Ascending aorta (tissue), 2 donors: Measurements from ENCODE around the gene RBMS2. TPM values are rescaled to one million over a fixed set of nuclear protein-coding genes. Genes with fewer than 3 reads are reported as not detected.
"Not testable (repeated sequence)": the region's sequence is repeated elsewhere in the genome, so short reads cannot be mapped to it uniquely, and the experiment has no call there.

Source experiments
- DNase-seq, 2 donors: peaks; one replicate each; pipeline ENCODE4 v3.0.0-alpha.2; 2019; ENCODE audit warnings: low spot score in 2 of 2
- H3K27ac ChIP-seq, 2 donors: fragments of 200-600 bp; sonication (generic); one replicate each; pipeline ENCODE4 v1.5.1; 2016 to 2017; ENCODE audit warnings: mild to moderate bottlenecking in 1 of 2
- H3K27me3 ChIP-seq: fragments of 200-600 bp; sonication (generic); one replicate; pipeline ENCODE4 v1.5.1; 2017
- H3K36me3 ChIP-seq, 2 donors: fragments of 200-600 bp; sonication (generic); one replicate each; pipeline ENCODE4 v1.5.1; 2016
- H3K4me1 ChIP-seq, 2 donors: fragments of 200-600 bp; sonication (generic); one replicate each; pipeline ENCODE4 v1.5.1; 2016 to 2017; ENCODE audit warnings: mild to moderate bottlenecking in 1 of 2
- H3K4me3 ChIP-seq, 2 donors: fragments of 200-600 bp; sonication (generic); one replicate each; pipeline ENCODE4 v1.5.1; 2016 to 2017; ENCODE audit warnings: mild to moderate bottlenecking in 1 of 2
- H3K9me3 ChIP-seq, 2 donors: fragments of 200-600 bp; sonication (generic); one replicate each; pipeline ENCODE4 v1.5.1; 2016
- CTCF ChIP-seq, 3 experiments: fragments of 200-600 bp in 2 of 3; fragments of 450-650 bp in 1 of 3; sonication (generic) in 2 of 3; IDR thresholded peaks; one replicate each; pipeline ENCODE4 v1.5.1; 2016 to 2019; ENCODE audit warnings: antibody characterized with exemption in 3 of 3, mild to moderate bottlenecking in 1 of 3, moderate library complexity in 1 of 3
- intact Hi-C: fragments of 100-400 bp; cut with DNase I; formaldehyde crosslinking; loops from one replicate; pipeline ENCODE4 v1.15.1; 2023
- total RNA-seq: library from RNA; depleted of rRNA; stranded (reverse); fragments of >200 nt; gene quantifications from one replicate; pipeline ENCODE4 v1.1.0, GENCODE V29; 2016

Gene RBMS2
- total RNA-seq, 1 donor from 2014 or later = 21.3 TPM

- Histone ChIP-seq H3K9me3 (no peaks in the 10 kb centered on the region), H3K36me3 (no peaks in the 10 kb centered on the region), H3K27me3 (no peaks in the 10 kb centered on the region), H3K4me3 (no peak overlapping the region), H3K4me1 (peaks cover 3% of the 10 kb centered on the region in 2 donors), H3K27ac (no peak overlapping the region)
- intact Hi-C loops = no loop called here
- no peak for TF ChIP-seq CTCF (IDR thresholded peaks at IDR 0.05)
- DNase-seq = no peak
These were observed 31.3 kb upstream of the RBMS2 start for GRCh38 chr12:56490360-56490759.

- H3K4me1 ChIP-seq, H3K27me3 ChIP-seq, DNase-seq, intact Hi-C loops, H3K9me3 ChIP-seq, H3K4me3 ChIP-seq, H3K27ac ChIP-seq, H3K36me3 ChIP-seq: not testable (repeated sequence)
These were observed 28.1 kb upstream of the RBMS2 start for GRCh38 chr12:56493409-56494105.

GRCh38 chr12:56494106-56494415, 27.6 kb upstream of the RBMS2 start:
- H3K27me3 ChIP-seq, DNase-seq, H3K27ac ChIP-seq, H3K4me3 ChIP-seq, H3K36me3 ChIP-seq, H3K9me3 ChIP-seq, H3K4me1 ChIP-seq, intact Hi-C loops: not testable (repeated sequence)

- H3K4me1 ChIP-seq, H3K27ac ChIP-seq, intact Hi-C loops, H3K4me3 ChIP-seq, DNase-seq, H3K27me3 ChIP-seq, H3K9me3 ChIP-seq, H3K36me3 ChIP-seq: not testable (repeated sequence)
These were observed 27.1 kb upstream of the RBMS2 start for GRCh38 chr12:56494481-56494880.

GRCh38 chr12:56496704-56497103, 24.9 kb upstream of the RBMS2 start:
- intact Hi-C loops, H3K27me3 ChIP-seq, H3K9me3 ChIP-seq, H3K36me3 ChIP-seq, H3K27ac ChIP-seq, H3K4me3 ChIP-seq, H3K4me1 ChIP-seq: not testable (repeated sequence)
- TF ChIP-seq CTCF (IDR thresholded peaks at IDR 0.05) = peak in 2 of 3 experiments; percentile 50 to 51
- peak in 1 of 2 donors; percentile 82 for DNase-seq

- intact Hi-C loops, H3K4me1 ChIP-seq, H3K4me3 ChIP-seq, H3K9me3 ChIP-seq, H3K36me3 ChIP-seq, H3K27me3 ChIP-seq, DNase-seq, H3K27ac ChIP-seq: not testable (repeated sequence)
These were observed 23.3 kb upstream of the RBMS2 start for GRCh38 chr12:56498126-56498902.

GRCh38 chr12:56499452-56499851, 22.2 kb upstream of the RBMS2 start:
- H3K36me3 ChIP-seq, H3K27me3 ChIP-seq, H3K4me1 ChIP-seq, H3K4me3 ChIP-seq, H3K9me3 ChIP-seq, intact Hi-C loops, DNase-seq, H3K27ac ChIP-seq: not testable (repeated sequence)

GRCh38 chr12:56499879-56500278, 21.7 kb upstream of the RBMS2 start:
- H3K4me1 ChIP-seq, H3K9me3 ChIP-seq, DNase-seq, intact Hi-C loops, H3K4me3 ChIP-seq, H3K36me3 ChIP-seq, H3K27me3 ChIP-seq, H3K27ac ChIP-seq: not testable (repeated sequence)
